Measurements from ENCODE around the gene RRAS.

GRCh38 chr19:49631014-49631588 lies 8.8 kb downstream of the RRAS start:
- TF ChIP-seq POLR2A (IDR thresholded peaks at IDR 0.05): no peak
- no peak for TF ChIP-seq CTCF (IDR thresholded peaks at IDR 0.05)
